HCT116 (cell line): ENCODE data around the gene MORN1. TPM values are rescaled to one million over a fixed set of nuclear protein-coding genes. Genes with fewer than 3 reads are reported as not detected.

Experiments used
- ATAC-seq: fragments of 200-7000 bp; cut with Tn5 transposase; 2 replicates; pipeline ENCODE4 v1.9.1; 2020; ENCODE audit warnings: mild to moderate bottlenecking, moderate library complexity
- BruUV-seq: library from RNA; stranded (reverse); fragments of 400-500 nt; replicated peaks from 2 replicates; lab custom pipeline; 2021; lab: Mats Ljungman, UMichigan
- CTCF ChIA-PET: fragments of 300-600 bp; sonication (Branson Sonifier 250); formaldehyde crosslinking; loops from one replicate; lab custom pipeline; 2021; ENCODE audit warnings: antibody characterized with exemption; lab: Charles Lee
- POLR2A ChIA-PET: fragments of 300-600, 350-600 bp; sonication (Branson Sonifier 250); formaldehyde crosslinking; loops from one replicate; lab custom pipeline; 2021; ENCODE audit warnings: antibody characterized with exemption; lab: Charles Lee
- RAD21 ChIA-PET, 2 experiments: fragments of 300-600 bp; sonication (Branson Sonifier 250); formaldehyde crosslinking; loops; one replicate each; lab custom pipeline; 2023; ENCODE audit warnings: low total read pairs in 2 of 2; ENCODE audit not compliant: uncharacterized antibody in 2 of 2, unreplicated experiment in 2 of 2, low non-redundant PET in 1 of 2; lab: Charles Lee
- DNase-seq: peaks from one replicate; pipeline ENCODE4 v3.0.0-alpha.2; 2010; ENCODE audit warnings: low read depth, low spot score
- H2AFZ ChIP-seq: fragments of 200-600 bp; shearing (Covaris generic), sonication (generic); 2 replicates; pipeline ENCODE4 v1.6.1; 2017; ENCODE audit warnings: low read depth, mixed run types, mixed read lengths, antibody characterized with exemption, low read length; ENCODE audit not compliant: poor library complexity, severe bottlenecking
- H3K27ac ChIP-seq: 2 replicates; pipeline ENCODE4 v1.5.1; 2012; ENCODE audit warnings: low read depth, low read length
- H3K27me3 ChIP-seq: fragments of 200-600 bp; sonication (generic); 2 replicates; pipeline ENCODE4 v1.6.1; 2016; ENCODE audit warnings: mixed run types, low read length, mixed read lengths; ENCODE audit not compliant: insufficient read depth
- H3K36me3 ChIP-seq, 2 experiments: fragments of 200-500 bp in 1 of 2; fragments of 200-600 bp in 1 of 2; sonication (Bioruptor generic) in 1 of 2; sonication (generic) in 1 of 2; 2 replicates each; pipeline versions ENCODE4 v1.5.1 to v1.6.1; 2014 to 2016; ENCODE audit warnings: low read length in 2 of 2, inconsistent platforms in 1 of 2, mixed read lengths in 1 of 2, mixed run types in 1 of 2; ENCODE audit not compliant: insufficient read depth in 2 of 2, control insufficient read depth in 1 of 2
- H3K4me1 ChIP-seq, 2 experiments: fragments of 200-600 bp in 1 of 2; sonication (generic) in 1 of 2; 2 replicates each; pipeline versions ENCODE4 v1.5.1 to v1.6.1; 2012 to 2017; ENCODE audit warnings: low read length in 2 of 2, inconsistent platforms in 1 of 2, mild to moderate bottlenecking in 1 of 2, mixed read lengths in 1 of 2, mixed run types in 1 of 2, moderate library complexity in 1 of 2; ENCODE audit not compliant: insufficient read depth in 2 of 2, control insufficient read depth in 1 of 2
- H3K4me2 ChIP-seq: fragments of 200-600 bp; sonication (generic); 2 replicates; pipeline ENCODE4 v1.6.1; 2017; ENCODE audit warnings: mixed run types, low read length, mixed read lengths
- H3K4me3 ChIP-seq, 2 experiments: fragments of 200-600 bp in 1 of 2; sonication (generic) in 1 of 2; replicated peaks in 1 of 2; 2 replicates each; pipeline ENCODE4 v1.5.1; 2011 to 2016; ENCODE audit warnings: low read length in 2 of 2, control low read depth in 1 of 2, low read depth in 1 of 2, mild to moderate bottlenecking in 1 of 2, mixed read lengths in 1 of 2, mixed run types in 1 of 2
- H3K79me2 ChIP-seq: fragments of 200-600 bp; sonication (generic); 2 replicates; pipeline ENCODE4 v1.6.1; 2017; ENCODE audit warnings: mild to moderate bottlenecking, mixed run types, low read length, moderate library complexity, mixed read lengths; ENCODE audit not compliant: insufficient read depth
- H3K9ac ChIP-seq: fragments of 200-600 bp; sonication (generic); 2 replicates; pipeline ENCODE4 v1.6.1; 2016; ENCODE audit warnings: low read length, mixed read lengths
- H3K9me2 ChIP-seq: fragments of 200-600 bp; sonication (generic), shearing (Covaris generic); 2 replicates; pipeline ENCODE4 v1.6.1; 2017; ENCODE audit warnings: mixed run types, mild to moderate bottlenecking, moderate library complexity; ENCODE audit not compliant: insufficient read depth
- H3K9me3 ChIP-seq, 2 experiments: fragments of 200-500 bp in 1 of 2; fragments of 200-600 bp in 1 of 2; sonication (Bioruptor generic) in 1 of 2; sonication (generic) in 1 of 2; 2 replicates each; pipeline ENCODE4 v1.6.1; 2014 to 2017; ENCODE audit warnings: low read length in 2 of 2, mixed read lengths in 2 of 2, inconsistent platforms in 1 of 2, low read depth in 1 of 2, mild to moderate bottlenecking in 1 of 2, mixed run types in 1 of 2, moderate library complexity in 1 of 2; ENCODE audit not compliant: control insufficient read depth in 1 of 2, insufficient read depth in 1 of 2
- H4K20me1 ChIP-seq: fragments of 200-600 bp; sonication (generic), shearing (Covaris generic); 2 replicates; pipeline ENCODE4 v1.6.1; 2017; ENCODE audit warnings: mixed run types, mild to moderate bottlenecking, moderate library complexity; ENCODE audit not compliant: insufficient read depth
- ATF3 ChIP-seq: IDR thresholded peaks from 2 replicates; pipeline ENCODE4 v1.6.1; 2012
- CBX3 ChIP-seq: IDR thresholded peaks from 2 replicates; pipeline ENCODE4 v1.6.1; 2012; ENCODE audit warnings: low read depth
- CEBPB ChIP-seq: IDR thresholded peaks from 2 replicates; pipeline ENCODE4 v1.6.1; 2012; ENCODE audit warnings: low read depth
- EGR1 ChIP-seq: IDR thresholded peaks from 2 replicates; pipeline ENCODE4 v1.6.1; 2012; ENCODE audit warnings: low read depth
- EZH2 ChIP-seq: fragments of 200-600 bp; sonication (generic); IDR thresholded peaks from 2 replicates; pipeline ENCODE4 v1.6.1; 2017; ENCODE audit warnings: antibody characterized with exemption, mixed run types
- EZH2phosphoT487 ChIP-seq: fragments of 200-600 bp; IDR thresholded peaks from 2 replicates; pipeline ENCODE4 v1.6.1; 2018; ENCODE audit warnings: antibody characterized with exemption, borderline replicate concordance
- JUND ChIP-seq: IDR thresholded peaks from 2 replicates; pipeline ENCODE4 v1.6.1; 2012
- MAX ChIP-seq: IDR thresholded peaks from 2 replicates; pipeline ENCODE4 v1.6.1; 2012
- POLR2A ChIP-seq: IDR thresholded peaks from 2 replicates; pipeline ENCODE4 v1.7.0; 2011; ENCODE audit warnings: borderline replicate concordance; ENCODE audit not compliant: insufficient read depth, insufficient read length; ENCODE audit errors: extremely low read depth
- POLR2AphosphoS5 ChIP-seq: IDR thresholded peaks from 2 replicates; pipeline ENCODE4 v1.6.1; 2011; ENCODE audit warnings: mild to moderate bottlenecking, low read depth, low read length, moderate library complexity
- RAD21 ChIP-seq: IDR thresholded peaks from 2 replicates; pipeline ENCODE4 v1.6.1; 2012; ENCODE audit warnings: low read depth, mild to moderate bottlenecking
- SIN3A ChIP-seq: IDR thresholded peaks from 2 replicates; pipeline ENCODE4 v1.6.1; 2012; ENCODE audit warnings: low read depth
- SP1 ChIP-seq: IDR thresholded peaks from 2 replicates; pipeline ENCODE4 v1.6.1; 2012; ENCODE audit warnings: low read depth
- SRF ChIP-seq: IDR thresholded peaks from 2 replicates; pipeline ENCODE4 v1.6.1; 2012; ENCODE audit warnings: low read depth
- TCF7L2 ChIP-seq: IDR thresholded peaks from 2 replicates; pipeline ENCODE4 v1.7.0; 2011; ENCODE audit warnings: borderline replicate concordance, inconsistent platforms; ENCODE audit not compliant: insufficient read depth, insufficient read length; ENCODE audit errors: extremely low read depth
- YY1 ChIP-seq: IDR thresholded peaks from 2 replicates; pipeline ENCODE4 v1.6.1; 2011; ENCODE audit warnings: low read length, low read depth, moderate library complexity, mild to moderate bottlenecking; ENCODE audit not compliant: insufficient replicate concordance; ENCODE audit errors: extremely low read depth
- ZBTB33 ChIP-seq: IDR thresholded peaks from 2 replicates; pipeline ENCODE4 v1.6.1; 2011; ENCODE audit warnings: mild to moderate bottlenecking, low read length, moderate library complexity; ENCODE audit not compliant: insufficient replicate concordance; ENCODE audit errors: extremely low read depth
- ZFX ChIP-seq: fragments of 450-650 bp; IDR thresholded peaks from 2 replicates; pipeline ENCODE4 v1.6.1; 2017
- ZNF274 ChIP-seq: fragments of 200-500 bp; sonication (Bioruptor generic); IDR thresholded peaks from 2 replicates; pipeline ENCODE4 v1.6.1; 2014; ENCODE audit warnings: mild to moderate bottlenecking, low read depth, low read length, inconsistent platforms
- intact Hi-C: fragments of 100-400 bp; cut with micrococcal nuclease; formaldehyde crosslinking; loops from 2 replicates; pipeline ENCODE4 v1.10.0; 2022
- total RNA-seq: library from RNA; stranded (reverse); gene quantifications from one replicate; pipeline ENCODE4 v1.2.1, GENCODE V29; 2021; ENCODE audit not compliant: unreplicated experiment

The MORN1 gene
- total RNA-seq, 1 experiment from 2014 or later, result 21.4 TPM

GRCh38 chr1:2435091-2435490 lies 43.7 kb upstream of the MORN1 start:
- Histone ChIP-seq H3K4me2 (no peak overlapping the region), H3K36me3 (no peaks in the 10 kb centered on the region), H3K4me3 (no peak overlapping the region), H3K9ac (no peak overlapping the region), H3K9me3 (peaks cover 0 to 4% of the 10 kb centered on the region in 2 experiments; a peak in 2 of 4 replicates), H2AFZ (no peak overlapping the region), H3K27ac (no peak overlapping the region), H3K9me2 (no peaks in the 10 kb centered on the region), H4K20me1 (no peaks in the 10 kb centered on the region), H3K27me3 (peaks cover 7% of the 10 kb centered on the region; the same call in 1 of the 2 replicates), H3K4me1 (no peaks in the 10 kb centered on the region), H3K79me2 (no peaks in the 10 kb centered on the region)
- TF ChIP-seq POLR2AphosphoS5 (no peak), ZFX (no peak), SRF (no peak), SP1 (no peak), CEBPB (no peak), SIN3A (no peak), CBX3 (no peak), RAD21 (no peak), ZNF274 (no peak), MAX (no peak), POLR2A (no peak), EZH2 (no peak), TCF7L2 (no peak), ZBTB33 (no peak), ATF3 (no peak), EZH2phosphoT487 (no peak), JUND (no peak), EGR1 (no peak), YY1 (no peak)
- DNase-seq (no peak), ATAC-seq (no peak)
- CTCF ChIA-PET, result no interaction called here
- POLR2A ChIA-PET, result no interaction called here
- RAD21 ChIA-PET, result no interaction called here
- intact Hi-C loops, result no loop called here
- BruUV-seq, result no TSS peak
